Endothelial cell of umbilical vein (primary cell): Measurements from ENCODE around the gene RAB40B. TPM values are rescaled to one million over a fixed set of nuclear protein-coding genes. Genes with fewer than 3 reads are reported as not detected.

Experiments used
- BruUV-seq: library from RNA; stranded (reverse); fragments of 400-500 nt; replicated peaks from 2 replicates; lab custom pipeline; 2021; lab: Mats Ljungman, UMichigan
- CTCF ChIA-PET: fragments of 300-600, 350-600 bp; sonication (Branson Sonifier 250); formaldehyde crosslinking; loops from one replicate; lab custom pipeline; 2021; ENCODE audit warnings: antibody characterized with exemption, inconsistent platforms; lab: Charles Lee
- POLR2A ChIA-PET: fragments of 300-600, 350-600 bp; sonication (Branson Sonifier 250); formaldehyde crosslinking; loops from one replicate; lab custom pipeline; 2021; ENCODE audit warnings: antibody characterized with exemption, inconsistent platforms; lab: Charles Lee
- DNase-seq: peaks from one replicate; pipeline ENCODE4 v3.0.0-alpha.2; 2011; ENCODE audit warnings: low read depth, low spot score
- FAIRE-seq: peaks from 2 replicates; lab custom pipeline; 2011; peaks lifted over from hg19 to GRCh38; lab: Jason Lieb, UNC
- H2AFZ ChIP-seq: 2 replicates; pipeline ENCODE4 v1.6.0; 2012; ENCODE audit warnings: low read depth, low read length, control low read depth, inconsistent platforms
- H3K27ac ChIP-seq: 2 replicates; pipeline ENCODE4 v1.5.1; 2011; ENCODE audit warnings: low read depth, mild to moderate bottlenecking, control low read depth, low read length, moderate library complexity; ENCODE audit not compliant: insufficient read depth
- H3K27me3 ChIP-seq, 2 experiments: 2 replicates each; pipeline versions ENCODE4 v1.6.0 to v1.6.1; 2011; ENCODE audit warnings: low read length in 2 of 2, mixed read lengths in 1 of 2; ENCODE audit not compliant: control insufficient read depth in 2 of 2, insufficient read depth in 2 of 2
- H3K36me3 ChIP-seq, 2 experiments: 2 replicates in 1 of 2; 3 replicates in 1 of 2; pipeline ENCODE4 v1.5.1; 2011; ENCODE audit warnings: low read length in 2 of 2, mild to moderate bottlenecking in 1 of 2, moderate library complexity in 1 of 2; ENCODE audit not compliant: control insufficient read depth in 2 of 2, insufficient read depth in 2 of 2; ENCODE audit errors: extremely low read depth in 1 of 2
- H3K4me1 ChIP-seq: 3 replicates; pipeline ENCODE4 v1.5.1; 2011; ENCODE audit warnings: mild to moderate bottlenecking, low read length; ENCODE audit not compliant: control insufficient read depth, insufficient read depth; ENCODE audit errors: extremely low read depth
- H3K4me2 ChIP-seq: 2 replicates; pipeline ENCODE4 v1.6.1; 2011; ENCODE audit warnings: low read length, control low read depth, mixed read lengths; ENCODE audit not compliant: insufficient read depth
- H3K4me3 ChIP-seq, 3 experiments: fragments of 200-600 bp in 1 of 3; sonication (generic), shearing (Covaris generic) in 1 of 3; replicated peaks in 1 of 3; 2 replicates each; pipeline ENCODE4 v1.5.1; 2011 to 2016; ENCODE audit warnings: control low read depth in 3 of 3, low read length in 3 of 3, mild to moderate bottlenecking in 2 of 3, inconsistent platforms in 1 of 3, low read depth in 1 of 3, moderate library complexity in 1 of 3; ENCODE audit not compliant: insufficient read depth in 1 of 3
- H3K79me2 ChIP-seq: 2 replicates; pipeline ENCODE4 v1.6.0; 2012; ENCODE audit warnings: low read length, inconsistent platforms; ENCODE audit not compliant: control insufficient read depth, insufficient read depth
- H3K9ac ChIP-seq: replicated peaks from 2 replicates; pipeline ENCODE3; 2011; ENCODE audit warnings: low read length, control low read depth; ENCODE audit not compliant: insufficient read depth; ENCODE audit errors: extremely low read depth
- H3K9me1 ChIP-seq: replicated peaks from 3 replicates; pipeline ENCODE4 v1.6.0; 2011; ENCODE audit warnings: mild to moderate bottlenecking, low read length; ENCODE audit not compliant: control insufficient read depth, insufficient read depth; ENCODE audit errors: extremely low read depth
- H3K9me3 ChIP-seq: replicated peaks from 2 replicates; pipeline ENCODE4 v1.5.1; 2012; ENCODE audit warnings: low read length, inconsistent platforms; ENCODE audit not compliant: control insufficient read depth, insufficient read depth
- H4K20me1 ChIP-seq: replicated peaks from 2 replicates; pipeline ENCODE3; 2011; ENCODE audit warnings: mild to moderate bottlenecking, low read length; ENCODE audit not compliant: control insufficient read depth, insufficient read depth; ENCODE audit errors: extremely low read depth
- EZH2 ChIP-seq: IDR thresholded peaks from 2 replicates; pipeline ENCODE4 v1.6.1; 2012; ENCODE audit warnings: borderline replicate concordance, low read depth, mild to moderate bottlenecking, moderate library complexity, low read length, inconsistent platforms; ENCODE audit not compliant: severe bottlenecking
- FOS ChIP-seq: IDR thresholded peaks from 2 replicates; pipeline ENCODE4 v1.6.1; 2011; ENCODE audit warnings: mild to moderate bottlenecking, low read length, moderate library complexity, borderline replicate concordance; ENCODE audit not compliant: insufficient read depth
- GATA2 ChIP-seq: IDR thresholded peaks from 2 replicates; pipeline ENCODE4 v1.7.0; 2011; ENCODE audit warnings: low read depth, mild to moderate bottlenecking, moderate library complexity, mixed read lengths, low read length; ENCODE audit not compliant: insufficient read length, insufficient read depth
- JUN ChIP-seq: IDR thresholded peaks from 2 replicates; pipeline ENCODE4 v1.6.1; 2011; ENCODE audit warnings: borderline replicate concordance, low read depth; ENCODE audit not compliant: insufficient read length, insufficient read depth
- MAX ChIP-seq: IDR thresholded peaks from 2 replicates; pipeline ENCODE4 v1.6.1; 2011; ENCODE audit not compliant: insufficient read depth, insufficient read length
- MYC ChIP-seq: IDR thresholded peaks from one replicate; pipeline ENCODE4 v1.6.1; 2011; ENCODE audit warnings: mild to moderate bottlenecking, low read depth, low read length
- POLR2A ChIP-seq: IDR thresholded peaks from 2 replicates; pipeline ENCODE4 v1.6.1; 2012; ENCODE audit warnings: low read depth, mild to moderate bottlenecking, control low read depth, low read length
- POLR2AphosphoS5 ChIP-seq: IDR thresholded peaks from 2 replicates; pipeline ENCODE4 v1.6.1; 2012; ENCODE audit warnings: low read depth, mild to moderate bottlenecking, control low read depth, low read length, moderate library complexity; ENCODE audit not compliant: insufficient read depth
- dilution Hi-C: fragments of 300-500 bp; cut with MboI; formaldehyde crosslinking; loops from one replicate; pipeline ENCODE4 v1.15.0; 2019; ENCODE audit warnings: low sequenced_read_pairs; ENCODE audit not compliant: extremely low pct_ligation_motif_present
- intact Hi-C: fragments of 100-400 bp; cut with micrococcal nuclease; formaldehyde crosslinking; loops from one replicate; pipeline ENCODE4 v1.10.0; 2022
- polyA plus RNA-seq, 4 experiments: library from polyadenylated mRNA; depleted of rRNA in 3 of 4; stranded (reverse) in 3 of 4; unstranded in 1 of 4; fragments of >200 nt; gene quantifications; 2 replicates each; pipeline versions ENCODE4 v1.2.1 to v1.2.3, GENCODE V29; 2011 to 2012; ENCODE audit warnings: missing spikeins in 1 of 4
- total RNA-seq: library from RNA; stranded (reverse); gene quantifications from 2 replicates; pipeline ENCODE4 v1.2.3, GENCODE V29; 2021
- TF ChIP-seq, protein P1 (sequence below), 2 donors: IDR thresholded peaks; 1 replicate in 1 of 2; 2 replicates in 1 of 2; pipeline ENCODE4 v1.5.1; 2011; ENCODE audit warnings: low read length in 2 of 2, mild to moderate bottlenecking in 2 of 2, moderate library complexity in 2 of 2, control low read depth in 1 of 2, inconsistent platforms in 1 of 2, low read depth in 1 of 2; ENCODE audit not compliant: insufficient read depth in 1 of 2; ENCODE audit errors: extremely low read depth in 1 of 2

Gene RAB40B
- total and polyA plus RNA-seq, 2 donors (not counting 3 experiments of a cell fraction or from before 2014, with no cell fraction given): 5.5 to 9.3 TPM

DNA sequence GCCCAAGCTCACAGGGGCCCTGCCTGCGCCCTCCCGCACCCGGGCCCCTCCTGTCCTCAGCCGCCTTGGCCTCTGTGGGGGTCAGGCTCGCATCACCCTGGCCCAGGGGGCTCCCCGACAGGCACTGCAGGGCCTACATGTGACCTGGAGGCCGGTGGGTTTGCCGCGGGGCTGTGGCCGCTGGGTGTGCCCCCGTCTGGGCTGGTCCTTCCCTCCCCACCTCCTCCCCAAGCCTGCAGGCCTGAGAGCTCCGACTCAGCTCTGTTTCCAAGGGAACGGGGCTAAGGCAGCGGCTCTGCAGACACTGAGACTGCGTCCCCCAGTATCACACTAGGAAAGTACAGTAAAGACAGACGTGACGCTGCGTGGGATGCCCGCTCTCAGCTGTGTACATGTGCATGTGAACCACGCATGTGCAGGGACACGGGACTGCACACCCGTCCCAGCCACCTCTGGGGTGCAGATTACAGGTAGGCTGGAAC lies 33.8 kb downstream of the RAB40B start:
- no peak overlapping the region for H3K4me2 ChIP-seq
- no peak overlapping the region for H3K4me3 ChIP-seq
- no peaks in the 10 kb centered on the region for H3K9me1 ChIP-seq
- H3K27ac ChIP-seq: no peak overlapping the region
- dilution Hi-C loops: no loop called here
- ChIA-PET CTCF (no interaction called here), POLR2A (no interaction called here)
- H3K27me3 ChIP-seq: no peaks in the 10 kb centered on the region
- H3K79me2 ChIP-seq: no peaks in the 10 kb centered on the region
- no peak overlapping the region for H3K9ac ChIP-seq
- H2AFZ ChIP-seq: no peak overlapping the region
- DNase-seq (no peak), FAIRE-seq (no peak)
- no peaks in the 10 kb centered on the region for H3K4me1 ChIP-seq
- H3K36me3 ChIP-seq: no peaks in the 10 kb centered on the region
- BruUV-seq: no TSS peak
- TF ChIP-seq GATA2: no peak
- no peak for TF ChIP-seq POLR2A
- TF ChIP-seq MAX: no peak
- no peak for TF ChIP-seq EZH2
- no peak for TF ChIP-seq POLR2AphosphoS5
- no peak for TF ChIP-seq MYC
- no peak for TF ChIP-seq FOS
- no peak for TF ChIP-seq JUN
- TF ChIP-seq, protein P1, sequence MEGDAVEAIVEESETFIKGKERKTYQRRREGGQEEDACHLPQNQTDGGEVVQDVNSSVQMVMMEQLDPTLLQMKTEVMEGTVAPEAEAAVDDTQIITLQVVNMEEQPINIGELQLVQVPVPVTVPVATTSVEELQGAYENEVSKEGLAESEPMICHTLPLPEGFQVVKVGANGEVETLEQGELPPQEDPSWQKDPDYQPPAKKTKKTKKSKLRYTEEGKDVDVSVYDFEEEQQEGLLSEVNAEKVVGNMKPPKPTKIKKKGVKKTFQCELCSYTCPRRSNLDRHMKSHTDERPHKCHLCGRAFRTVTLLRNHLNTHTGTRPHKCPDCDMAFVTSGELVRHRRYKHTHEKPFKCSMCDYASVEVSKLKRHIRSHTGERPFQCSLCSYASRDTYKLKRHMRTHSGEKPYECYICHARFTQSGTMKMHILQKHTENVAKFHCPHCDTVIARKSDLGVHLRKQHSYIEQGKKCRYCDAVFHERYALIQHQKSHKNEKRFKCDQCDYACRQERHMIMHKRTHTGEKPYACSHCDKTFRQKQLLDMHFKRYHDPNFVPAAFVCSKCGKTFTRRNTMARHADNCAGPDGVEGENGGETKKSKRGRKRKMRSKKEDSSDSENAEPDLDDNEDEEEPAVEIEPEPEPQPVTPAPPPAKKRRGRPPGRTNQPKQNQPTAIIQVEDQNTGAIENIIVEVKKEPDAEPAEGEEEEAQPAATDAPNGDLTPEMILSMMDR (IDR thresholded peaks at IDR 0.05; ENCODE audit: extremely low read depth in 1 of 2, insufficient read depth in 1 of 2, low read depth in 1 of 2, low read length in 2 of 2): no peak
- no peaks in the 10 kb centered on the region for H4K20me1 ChIP-seq
- intact Hi-C loops: no loop called here
- no peaks in the 10 kb centered on the region for H3K9me3 ChIP-seq
